WERI-Rb-1 (cell line): Measurements from ENCODE around the gene CASP10.

Experiments used
- DNase-seq: peaks from one replicate; pipeline ENCODE4 v3.0.0-alpha.2; 2020
- H3K27ac ChIP-seq: fragments of 250-450 bp; sonication (Bioruptor Pico); 2 replicates; pipeline ENCODE4 v1.5.1; 2020; ENCODE audit warnings: mild to moderate bottlenecking, moderate library complexity
- H3K27me3 ChIP-seq: fragments of 250-450 bp; sonication (Bioruptor Pico); 2 replicates; pipeline ENCODE4 v1.5.1; 2021; ENCODE audit warnings: mild to moderate bottlenecking, low read depth, moderate library complexity; ENCODE audit not compliant: insufficient read depth, severe bottlenecking
- H3K36me3 ChIP-seq: fragments of 250-450 bp; sonication (Bioruptor Pico); 2 replicates; pipeline ENCODE4 v1.5.1; 2020; ENCODE audit warnings: mild to moderate bottlenecking, moderate library complexity
- H3K4me3 ChIP-seq: 2 replicates; pipeline ENCODE4 v1.5.1; 2011; ENCODE audit warnings: low read depth, mild to moderate bottlenecking, control low read depth, low read length
- H3K9me3 ChIP-seq: fragments of 250-450 bp; sonication (Bioruptor Pico); 2 replicates; pipeline ENCODE4 v1.5.1; 2021; ENCODE audit warnings: mild to moderate bottlenecking, moderate library complexity; ENCODE audit not compliant: severe bottlenecking
- CTCF ChIP-seq: IDR thresholded peaks from 2 replicates; pipeline ENCODE4 v1.5.1; 2011; ENCODE audit warnings: low read depth, mild to moderate bottlenecking, control low read depth, inconsistent platforms, low read length

Gene CASP10

GRCh38 chr2:201196003-201196402, 13.1 kb downstream of the CASP10 start:
- H3K27ac ChIP-seq: no peak overlapping the region
- no peak for TF ChIP-seq CTCF
- no peak overlapping the region for H3K4me3 ChIP-seq
- H3K9me3 ChIP-seq: no peaks in the 10 kb centered on the region
- H3K27me3 ChIP-seq: no peaks in the 10 kb centered on the region
- no peak for DNase-seq
- H3K36me3 ChIP-seq: no peaks in the 10 kb centered on the region

GRCh38 chr2:201196803-201197202, 13.9 kb downstream of the CASP10 start:
- H3K27me3 ChIP-seq: no peaks in the 10 kb centered on the region
- no peak overlapping the region for H3K4me3 ChIP-seq
- H3K27ac ChIP-seq: no peak overlapping the region
- DNase-seq: no peak
- TF ChIP-seq CTCF: no peak
- H3K9me3 ChIP-seq: no peaks in the 10 kb centered on the region
- H3K36me3 ChIP-seq: no peaks in the 10 kb centered on the region

DNA sequence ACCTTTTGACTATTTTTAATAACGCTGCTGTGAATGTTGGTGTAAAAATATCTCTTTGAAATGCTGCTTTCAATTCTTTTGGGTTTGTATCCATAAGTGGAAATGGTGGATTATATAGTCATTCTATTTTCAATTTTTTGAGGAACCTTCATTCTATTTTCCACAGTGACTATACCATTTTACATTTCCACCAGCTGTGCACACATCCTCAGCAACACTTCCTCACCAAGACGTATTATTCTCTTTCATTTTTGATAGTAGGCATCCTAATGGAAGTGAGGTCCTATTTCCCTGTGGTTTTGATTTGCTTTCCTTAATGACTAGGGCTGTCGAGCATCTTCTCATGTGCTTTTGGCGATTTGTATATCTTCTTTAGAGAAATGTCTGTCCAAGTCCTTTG, 14.8 kb downstream of the CASP10 start:
- Histone ChIP-seq H3K27ac (no peak overlapping the region), H3K9me3 (no peaks in the 10 kb centered on the region), H3K36me3 (no peaks in the 10 kb centered on the region), H3K27me3 (no peaks in the 10 kb centered on the region), H3K4me3 (no peak overlapping the region)
- TF ChIP-seq CTCF: no peak
- DNase-seq: no peak

DNA sequence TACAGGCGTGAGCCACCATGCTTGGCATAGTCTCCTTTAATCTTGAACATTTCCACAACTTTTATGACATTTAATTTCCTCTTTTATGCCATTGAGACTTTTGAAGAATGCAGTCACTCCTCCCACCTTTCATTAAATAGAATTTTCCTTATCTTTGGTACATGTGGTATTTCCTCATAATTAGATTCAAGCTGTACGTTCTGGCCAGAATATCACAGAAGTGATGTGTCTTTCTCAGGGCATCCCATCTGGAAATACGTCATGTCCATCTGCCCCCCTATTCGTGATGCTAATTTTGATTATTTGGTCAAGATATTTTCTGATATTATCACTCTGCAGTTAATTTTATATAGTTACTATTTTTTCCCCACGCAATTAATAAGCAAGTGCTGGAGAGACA, 16.9 kb downstream of the CASP10 start:
- no peak for TF ChIP-seq CTCF
- no peak for DNase-seq
- Histone ChIP-seq H3K36me3 (no peaks in the 10 kb centered on the region), H3K4me3 (no peak overlapping the region), H3K27ac (no peak overlapping the region), H3K27me3 (no peaks in the 10 kb centered on the region), H3K9me3 (no peaks in the 10 kb centered on the region)

DNA sequence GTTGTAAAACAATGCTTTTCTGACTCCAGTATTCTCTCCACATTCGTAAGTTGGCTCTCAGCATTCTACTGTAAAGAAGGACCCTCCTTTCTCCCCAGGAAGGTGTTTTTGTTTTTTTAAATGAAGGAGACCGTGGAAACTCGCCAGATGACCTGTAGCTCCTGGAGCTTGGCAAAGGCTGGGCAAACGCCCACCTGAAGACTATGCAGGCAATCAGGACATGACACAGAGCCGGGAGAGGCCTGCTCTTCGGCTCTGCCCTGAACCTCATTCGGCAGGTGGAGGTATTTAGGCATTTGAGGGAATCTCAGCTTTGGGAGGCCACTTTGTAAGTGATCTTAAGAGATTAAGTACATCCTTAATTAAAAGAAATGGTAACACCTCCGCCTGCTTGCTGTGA, 17.4 kb downstream of the CASP10 start:
- DNase-seq: no peak
- Histone ChIP-seq H3K9me3 (no peaks in the 10 kb centered on the region), H3K4me3 (no peak overlapping the region), H3K27me3 (no peaks in the 10 kb centered on the region), H3K27ac (no peak overlapping the region), H3K36me3 (no peaks in the 10 kb centered on the region)
- no peak for TF ChIP-seq CTCF

GRCh38 chr2:201201371-201201770, 18.4 kb downstream of the CASP10 start:
- no peak overlapping the region for H3K4me3 ChIP-seq
- no peak for TF ChIP-seq CTCF
- H3K27ac ChIP-seq: no peak overlapping the region
- no peaks in the 10 kb centered on the region for H3K9me3 ChIP-seq
- no peaks in the 10 kb centered on the region for H3K27me3 ChIP-seq
- H3K36me3 ChIP-seq: no peaks in the 10 kb centered on the region
- DNase-seq: no peak
